Peyer's patch (tissue), 4 donors: ENCODE measurements around the gene NID1.

ENCODE experiments used
- POLR2A ChIP-seq, 2 donors: fragments of 450-650 bp; IDR thresholded peaks; one replicate each; pipeline ENCODE4 v1.5.1; 2017; ENCODE audit warnings: antibody characterized with exemption in 2 of 2, mild to moderate bottlenecking in 2 of 2, moderate library complexity in 2 of 2
- TF ChIP-seq, protein P1 (sequence below), 6 experiments: fragments of 450-650 bp in 4 of 6; fragments of 200-600 bp in 2 of 6; sonication (generic) in 1 of 6; IDR thresholded peaks; one replicate each; pipeline ENCODE4 v1.5.1; 2017 to 2019; ENCODE audit warnings: antibody characterized with exemption in 6 of 6, mild to moderate bottlenecking in 3 of 6, moderate library complexity in 1 of 6

DNA sequence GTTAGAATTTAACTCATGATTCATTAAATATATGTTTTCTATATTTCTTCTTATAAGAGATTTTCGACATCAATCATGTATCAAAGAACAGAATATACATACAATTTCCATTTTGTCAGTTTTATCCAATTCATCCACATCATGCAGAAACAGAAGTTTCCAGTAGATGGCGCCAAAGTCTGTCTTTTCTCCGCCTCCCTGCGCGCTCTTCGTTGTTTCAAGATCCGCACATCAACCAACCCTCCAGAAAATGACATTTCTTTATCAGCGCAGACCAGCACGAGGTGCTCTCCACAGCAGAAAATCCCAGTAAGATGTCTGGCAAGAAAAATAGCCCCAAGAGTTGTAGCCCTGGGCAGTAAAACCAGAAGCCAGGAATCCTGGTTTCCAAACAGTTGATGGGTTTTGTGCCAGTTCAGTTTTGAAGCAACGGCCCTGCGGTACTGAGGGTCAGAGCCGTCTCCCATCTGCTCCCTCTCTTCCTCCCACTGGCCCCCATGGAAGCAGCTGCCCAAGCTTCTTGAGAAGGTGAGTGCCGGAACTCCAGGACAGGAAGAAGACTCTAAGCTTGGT, 38.8 kb upstream of the NID1 start:
- TF ChIP-seq POLR2A (IDR thresholded peaks at IDR 0.05): no peak
- TF ChIP-seq, protein P1, sequence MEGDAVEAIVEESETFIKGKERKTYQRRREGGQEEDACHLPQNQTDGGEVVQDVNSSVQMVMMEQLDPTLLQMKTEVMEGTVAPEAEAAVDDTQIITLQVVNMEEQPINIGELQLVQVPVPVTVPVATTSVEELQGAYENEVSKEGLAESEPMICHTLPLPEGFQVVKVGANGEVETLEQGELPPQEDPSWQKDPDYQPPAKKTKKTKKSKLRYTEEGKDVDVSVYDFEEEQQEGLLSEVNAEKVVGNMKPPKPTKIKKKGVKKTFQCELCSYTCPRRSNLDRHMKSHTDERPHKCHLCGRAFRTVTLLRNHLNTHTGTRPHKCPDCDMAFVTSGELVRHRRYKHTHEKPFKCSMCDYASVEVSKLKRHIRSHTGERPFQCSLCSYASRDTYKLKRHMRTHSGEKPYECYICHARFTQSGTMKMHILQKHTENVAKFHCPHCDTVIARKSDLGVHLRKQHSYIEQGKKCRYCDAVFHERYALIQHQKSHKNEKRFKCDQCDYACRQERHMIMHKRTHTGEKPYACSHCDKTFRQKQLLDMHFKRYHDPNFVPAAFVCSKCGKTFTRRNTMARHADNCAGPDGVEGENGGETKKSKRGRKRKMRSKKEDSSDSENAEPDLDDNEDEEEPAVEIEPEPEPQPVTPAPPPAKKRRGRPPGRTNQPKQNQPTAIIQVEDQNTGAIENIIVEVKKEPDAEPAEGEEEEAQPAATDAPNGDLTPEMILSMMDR (IDR thresholded peaks at IDR 0.05): peak; percentile 75 to 85 (median 82)
